Measurements from ENCODE around the gene ATP11B.
"Not testable (repeated sequence)": the region's sequence is repeated elsewhere in the genome, so short reads cannot be mapped to it uniquely, and the experiment has no call there.

Gene ATP11B

DNA sequence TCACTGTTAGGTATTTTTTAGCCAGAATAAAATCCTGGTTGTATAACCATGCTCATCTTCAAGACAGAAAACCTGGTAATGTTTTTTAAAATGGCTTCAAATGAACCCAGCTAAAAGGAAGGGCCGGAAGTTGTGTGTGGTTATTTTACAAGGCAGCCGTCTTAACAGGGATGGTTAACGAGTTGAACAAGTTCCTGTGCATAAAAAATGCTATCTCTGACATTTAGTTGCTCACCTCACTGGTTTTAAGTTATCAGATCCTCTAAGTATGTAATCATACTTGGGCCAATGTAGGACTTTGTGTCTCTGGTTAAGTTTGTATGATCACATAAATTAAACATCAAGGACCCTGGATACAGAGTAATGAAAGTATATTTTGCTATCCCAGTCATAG, 2.1 kb downstream of the ATP11B start:
- no peak for DNase-seq

DNA sequence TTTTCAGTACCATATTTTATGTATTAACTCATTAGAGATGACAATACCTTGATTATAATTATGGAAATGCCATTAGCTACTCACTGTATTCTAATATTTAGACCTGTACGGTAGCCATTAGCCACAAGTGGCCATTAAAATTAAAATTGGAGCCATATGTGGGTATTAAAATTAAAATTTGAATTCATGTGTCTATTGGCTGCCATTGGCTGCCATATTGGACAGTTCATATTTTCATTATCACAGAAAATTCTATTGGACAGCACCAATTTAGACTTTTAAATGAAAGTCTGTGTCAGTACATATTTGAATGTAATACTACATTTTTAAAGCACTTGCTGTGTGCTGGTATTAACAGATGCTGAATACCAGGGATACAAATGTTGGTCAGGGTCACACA, 3.0 kb downstream of the ATP11B start:
- no peak for DNase-seq

DNA sequence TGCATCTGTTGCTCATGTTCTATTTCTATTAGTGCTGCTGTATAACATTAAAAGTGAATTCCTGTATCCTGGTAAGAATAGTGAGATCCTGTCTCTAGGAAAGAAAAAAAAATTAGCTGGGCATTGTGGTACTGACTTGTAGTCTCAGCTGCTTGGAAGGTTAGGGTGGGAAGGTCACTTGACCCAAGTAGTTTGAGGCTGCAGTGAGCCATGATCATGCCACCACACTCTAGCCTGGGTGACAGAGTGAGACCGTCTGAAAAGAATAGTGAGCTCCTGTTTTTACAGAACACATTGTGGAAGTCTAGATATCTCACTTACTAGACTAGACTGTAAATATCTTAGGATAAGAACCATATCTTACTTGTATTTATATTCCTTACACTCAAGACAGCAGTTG, 4.6 kb downstream of the ATP11B start:
- no peak for DNase-seq

DNA sequence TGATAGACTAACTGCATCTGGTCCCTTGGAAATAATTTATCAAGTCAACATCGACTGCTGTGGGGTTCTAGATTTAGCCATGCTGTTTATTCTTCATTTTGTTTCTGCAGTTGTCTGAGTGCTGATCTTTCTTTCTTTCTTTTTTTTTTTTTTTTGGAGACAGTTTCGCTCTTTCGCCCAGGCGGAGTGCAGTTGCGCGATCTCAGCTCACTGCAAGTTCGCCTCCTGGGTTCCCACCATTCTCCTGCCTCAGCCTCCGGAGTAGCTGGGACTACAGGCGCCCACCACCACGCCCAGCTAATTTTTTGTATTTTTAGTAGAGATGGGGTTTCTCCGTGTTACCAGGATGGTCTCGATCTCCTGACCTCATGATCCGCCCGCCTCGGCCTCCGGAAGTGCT, 5.8 kb downstream of the ATP11B start:
- DNase-seq: not testable (repeated sequence)

DNA sequence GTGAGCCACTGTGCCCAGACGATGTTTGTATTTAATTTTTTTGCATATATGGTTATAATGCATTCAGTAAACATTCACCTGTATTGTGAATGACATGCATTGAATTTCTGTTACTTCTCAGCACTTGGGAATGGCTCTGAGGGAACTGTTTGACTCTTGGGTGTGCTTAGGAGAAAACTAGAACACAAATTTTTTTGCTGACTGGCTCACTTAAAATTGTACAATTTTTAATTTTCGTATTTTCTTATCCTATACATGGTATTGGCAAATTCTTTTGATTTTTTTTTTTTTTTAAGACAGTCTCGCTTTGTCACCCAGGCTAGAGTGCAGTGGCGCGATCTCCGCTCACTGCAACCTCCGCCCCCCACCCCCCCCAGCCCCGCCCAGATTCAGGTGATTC, 7.2 kb downstream of the ATP11B start:
- no peak for DNase-seq

DNA sequence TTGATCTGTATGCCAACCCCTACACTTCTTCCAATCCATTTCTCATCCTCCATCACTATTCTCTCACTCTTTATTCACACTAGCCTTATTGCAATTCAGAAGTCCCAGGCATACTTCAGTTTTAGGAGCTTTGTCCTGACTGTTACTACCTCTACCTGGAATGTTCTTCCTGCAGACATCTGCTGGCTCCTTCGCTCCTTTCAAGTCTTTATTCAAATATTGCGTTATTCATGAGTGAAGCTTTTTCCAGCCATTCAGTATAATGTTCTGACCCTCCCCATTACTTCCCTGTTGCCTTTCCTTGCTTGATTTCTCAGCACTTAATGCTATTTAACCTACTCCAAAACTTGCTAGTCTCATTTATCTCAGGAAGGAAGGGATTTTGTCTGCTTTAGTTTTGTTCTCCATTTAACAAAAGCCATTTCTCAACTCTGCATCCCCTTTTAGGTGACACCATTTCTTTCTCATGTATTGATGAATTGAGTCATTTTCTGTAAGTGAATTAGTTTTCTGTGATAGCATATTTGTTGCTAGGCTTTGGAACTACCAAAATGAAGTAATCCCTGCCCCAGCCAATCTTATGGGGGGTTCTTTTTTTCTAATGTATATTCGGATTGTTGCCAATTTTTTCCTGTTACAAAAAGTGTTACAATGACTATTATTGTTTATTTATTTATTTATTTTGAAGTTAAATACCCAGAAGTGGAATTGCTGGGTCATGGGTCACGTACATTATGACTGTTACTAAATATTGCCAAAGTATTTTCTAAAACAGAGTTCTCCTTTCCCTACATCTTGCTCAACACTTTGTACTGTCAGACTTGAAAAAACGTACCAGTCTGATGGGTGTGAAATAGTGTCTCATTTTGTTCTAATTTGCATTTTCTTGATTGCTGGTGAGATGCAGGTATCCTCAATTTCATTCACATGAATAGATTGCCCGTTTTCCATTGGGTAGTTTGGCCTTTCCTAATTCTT, 9.4 kb downstream of the ATP11B start:
- no peak for DNase-seq

DNA sequence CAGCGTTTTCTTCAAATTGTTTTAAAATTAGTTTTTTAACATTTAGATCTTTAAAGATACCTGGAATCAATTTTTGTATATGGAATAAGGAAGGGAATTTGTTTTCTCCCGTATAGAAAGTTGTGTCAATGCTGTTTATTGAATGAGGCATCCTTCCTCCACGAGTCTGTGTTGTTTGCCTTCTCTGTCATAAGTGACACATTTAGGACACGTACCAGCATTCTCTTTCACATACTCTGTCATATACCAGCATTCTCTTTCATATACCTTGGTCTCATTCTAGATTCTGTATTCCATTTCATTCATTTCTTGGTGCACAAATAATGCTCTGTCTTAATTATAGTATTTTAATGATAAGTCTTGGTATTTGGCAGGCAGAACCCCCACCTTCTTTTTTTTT, 10.3 kb downstream of the ATP11B start:
- DNase-seq: no peak

DNA sequence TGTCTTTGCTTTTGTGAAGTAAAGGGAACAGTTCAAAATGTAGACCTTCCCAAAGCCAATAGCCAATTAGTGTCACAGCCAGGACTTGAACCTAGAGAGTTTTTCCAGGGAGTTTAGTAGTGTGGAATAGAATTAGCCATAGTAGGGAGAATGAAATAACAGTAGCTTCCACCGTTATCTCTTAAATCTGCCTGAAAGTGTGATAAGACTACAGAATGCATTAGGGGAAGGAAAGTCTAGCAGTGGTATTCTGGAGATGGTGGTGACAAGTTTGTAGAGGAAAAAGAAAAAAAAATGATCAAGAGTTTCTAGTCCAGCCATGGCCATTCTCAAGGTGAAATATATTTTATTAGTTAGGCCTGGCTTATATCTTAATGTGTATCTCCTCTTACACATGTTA, 13.8 kb downstream of the ATP11B start:
- DNase-seq: no peak

DNA sequence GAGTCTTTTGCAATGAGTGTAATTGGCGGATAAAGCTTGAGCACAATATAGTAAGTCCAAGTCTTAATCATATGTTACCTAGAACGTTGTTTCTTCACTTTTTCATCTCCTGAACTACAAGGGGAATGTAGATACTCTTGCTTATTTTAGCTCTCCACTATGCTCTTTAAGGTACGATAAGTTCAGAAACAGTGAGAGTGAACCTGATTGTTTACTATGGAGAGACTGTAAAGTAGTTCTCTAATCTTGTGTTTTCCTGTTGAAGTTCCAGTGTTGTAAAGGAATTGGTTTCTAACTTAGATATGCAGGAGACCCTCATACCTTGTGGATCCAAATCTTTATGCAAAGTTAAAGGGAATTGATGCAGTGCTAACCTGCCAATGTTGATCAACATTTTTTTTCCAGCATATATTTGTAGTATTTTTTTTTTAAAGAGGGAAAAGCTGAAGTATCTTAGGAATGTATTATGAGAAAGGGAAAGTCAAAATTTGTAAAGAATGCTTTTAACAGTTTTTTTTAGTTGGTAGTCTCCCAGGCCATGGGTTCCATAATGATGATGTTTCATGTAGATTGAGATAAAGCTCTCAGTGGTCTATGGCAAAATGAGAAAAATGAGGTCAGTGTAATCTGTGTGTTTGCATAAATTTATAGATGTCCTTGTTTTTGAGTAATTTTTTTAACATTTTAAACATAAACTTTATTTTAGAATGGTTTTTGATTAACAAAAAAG, 14.9 kb downstream of the ATP11B start:
- DNase-seq: no peak

DNA sequence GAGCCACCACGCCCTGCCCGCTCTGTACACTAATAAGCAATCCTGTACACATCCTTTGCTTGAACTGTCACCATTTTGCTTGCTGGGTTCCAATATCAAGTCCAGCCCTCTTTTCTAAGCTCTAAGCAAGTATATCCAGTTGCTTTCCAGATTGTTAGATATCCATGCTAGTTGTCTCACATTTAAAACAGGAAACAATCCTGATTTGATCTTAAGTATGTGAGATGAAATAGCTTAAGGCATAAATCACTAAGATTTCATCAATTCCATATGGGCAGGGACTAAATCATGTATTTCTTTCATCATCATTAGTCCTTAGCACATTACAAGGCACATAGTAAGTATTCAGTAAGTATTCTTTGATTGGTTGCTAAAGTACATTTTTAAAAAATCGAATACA, 16.2 kb downstream of the ATP11B start:
- no peak for DNase-seq

DNA sequence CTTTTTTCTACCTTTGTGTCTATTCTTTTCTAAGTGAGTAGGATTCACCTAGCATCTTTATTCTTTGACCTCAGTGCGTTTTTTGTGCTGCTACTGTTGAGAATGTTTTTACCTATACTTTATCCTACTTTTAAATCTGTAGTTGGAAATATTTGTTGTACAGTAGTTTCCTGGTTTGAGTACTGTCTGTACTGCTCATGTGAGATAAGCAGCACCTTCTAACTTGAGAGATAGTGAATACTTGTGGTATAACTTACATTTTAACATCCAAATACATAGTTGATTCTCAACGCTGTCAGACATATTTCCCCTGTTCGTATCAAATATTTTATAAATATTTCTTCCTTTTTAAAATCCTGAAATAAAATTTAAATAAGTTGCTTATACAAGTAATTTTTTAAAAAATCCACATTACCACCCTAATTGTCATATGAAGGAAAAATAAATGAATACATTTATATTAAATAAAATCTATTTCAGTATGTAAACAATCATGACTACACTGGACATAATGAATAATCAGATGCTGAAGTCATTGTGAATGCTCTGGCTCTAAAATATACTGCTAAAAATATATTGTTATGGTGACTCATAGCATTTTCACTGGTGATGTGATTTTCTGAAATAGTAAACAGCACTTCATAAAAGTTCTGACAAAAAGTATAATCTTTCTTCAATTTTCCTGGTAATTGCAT, 17.4 kb downstream of the ATP11B start:
- DNase-seq: no peak

DNA sequence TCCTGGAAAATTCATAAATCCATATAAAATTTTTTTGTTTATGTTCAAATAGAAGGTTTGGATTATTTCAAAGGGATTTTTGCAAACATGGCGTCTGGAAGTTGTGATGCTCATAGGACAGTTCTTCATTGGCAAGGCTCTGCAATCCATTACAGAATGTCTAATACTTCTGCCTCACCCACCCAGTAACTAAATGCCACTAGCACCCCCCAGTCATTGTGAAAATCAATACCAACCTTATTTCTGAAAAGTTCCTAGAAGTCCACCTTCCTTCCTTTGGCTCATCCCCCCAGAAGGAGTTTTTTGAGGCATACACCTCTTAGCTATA, 17.9 kb downstream of the ATP11B start:
- DNase-seq: no peak

DNA sequence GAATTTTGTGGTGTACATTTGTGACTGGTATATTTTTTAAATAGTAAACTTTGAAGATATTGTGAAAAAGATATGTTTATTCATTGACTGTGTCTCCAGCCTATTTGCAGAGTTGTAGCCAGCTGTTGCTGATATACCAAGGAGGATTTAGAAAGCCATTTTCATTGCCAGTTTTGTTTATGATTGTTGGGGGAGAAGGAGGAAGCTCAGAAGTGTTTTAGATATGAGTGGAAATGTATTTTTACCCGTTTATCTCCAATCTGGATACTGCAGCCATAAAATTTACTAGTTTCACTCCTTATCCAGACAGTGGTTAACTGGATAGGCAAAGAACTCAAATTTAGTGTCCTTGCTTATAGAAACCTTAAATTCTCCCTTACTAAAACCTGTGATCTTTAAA, 18.8 kb downstream of the ATP11B start:
- no peak for DNase-seq

DNA sequence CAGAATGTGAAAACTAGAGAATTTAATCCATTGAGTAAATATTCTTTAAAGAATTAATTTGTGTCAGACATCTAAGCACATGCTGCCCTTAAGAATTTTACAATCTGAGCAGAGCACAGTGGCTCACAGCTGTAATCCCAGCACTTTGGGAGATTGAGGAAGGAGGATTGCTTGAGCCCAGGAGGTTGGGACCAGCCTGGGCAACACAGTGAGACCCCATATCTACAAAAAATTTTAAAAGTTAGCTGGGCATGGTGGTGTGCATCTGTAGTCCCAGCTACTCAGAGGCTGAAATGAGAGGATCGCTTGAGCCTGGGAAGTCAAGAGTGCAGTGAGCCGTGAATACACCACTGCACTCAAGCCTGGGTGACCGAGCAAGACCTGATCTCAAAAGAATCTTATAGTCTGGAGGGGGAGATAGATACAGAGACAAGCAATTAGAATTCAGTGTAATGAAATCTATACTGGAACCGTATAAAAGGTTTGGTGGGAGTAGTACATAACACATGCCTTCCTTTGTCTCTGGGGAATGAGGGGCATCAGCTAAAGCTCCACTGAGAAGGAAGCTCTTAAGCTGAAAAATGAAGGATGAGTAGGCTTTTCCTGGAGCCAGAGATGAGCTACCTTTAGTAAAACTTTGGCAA, 21.2 kb downstream of the ATP11B start:
- DNase-seq: no peak

DNA sequence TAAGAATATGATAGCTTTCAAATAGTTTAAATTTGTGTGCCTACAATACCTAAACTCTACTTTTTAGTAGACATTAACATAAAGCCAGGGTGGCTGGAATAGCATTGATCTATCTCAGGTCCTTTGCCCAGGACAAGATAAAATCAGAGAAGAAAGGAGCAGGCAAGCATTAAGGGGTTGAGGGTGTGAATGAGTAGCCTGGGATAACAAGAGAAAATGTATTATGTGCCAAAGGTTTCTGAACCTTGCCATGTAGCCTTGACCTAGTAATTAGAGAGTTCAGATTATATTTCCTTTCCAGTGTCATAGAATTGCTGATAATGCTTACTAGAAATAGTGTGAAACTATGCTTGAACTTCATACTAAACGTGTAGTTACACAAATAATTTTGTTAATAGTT, 22.9 kb downstream of the ATP11B start:
- no peak for DNase-seq

DNA sequence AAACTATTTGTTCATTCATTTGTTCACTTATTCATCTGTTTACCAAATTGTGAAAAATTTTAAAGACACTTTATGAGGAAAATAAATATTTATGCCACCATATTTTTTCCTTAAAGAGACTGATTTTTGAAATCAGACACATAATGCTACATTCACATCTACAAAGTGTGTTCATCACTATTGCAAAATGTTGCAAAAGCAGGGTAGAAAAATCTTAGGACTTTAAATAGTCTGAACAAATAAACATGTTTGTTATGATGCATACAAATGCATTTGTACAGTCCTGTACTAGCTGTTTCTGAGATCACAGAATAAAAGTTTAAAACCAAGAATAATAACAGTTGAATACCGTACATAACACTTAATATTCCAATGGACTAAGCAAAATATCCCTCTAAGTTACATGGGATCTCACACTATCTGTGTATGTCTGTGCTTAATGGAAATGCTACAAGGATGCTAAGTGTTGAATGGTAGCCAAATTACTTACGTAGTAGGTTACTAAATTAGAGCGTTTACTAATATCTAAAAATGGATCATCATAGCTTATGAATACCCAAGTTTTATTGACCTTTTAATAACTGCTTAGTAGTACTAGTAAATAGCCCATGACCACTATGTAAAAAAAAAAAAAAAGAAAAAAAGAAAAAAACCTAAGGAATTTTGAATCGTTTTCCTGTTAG, 25.1 kb downstream of the ATP11B start:
- DNase-seq: no peak

DNA sequence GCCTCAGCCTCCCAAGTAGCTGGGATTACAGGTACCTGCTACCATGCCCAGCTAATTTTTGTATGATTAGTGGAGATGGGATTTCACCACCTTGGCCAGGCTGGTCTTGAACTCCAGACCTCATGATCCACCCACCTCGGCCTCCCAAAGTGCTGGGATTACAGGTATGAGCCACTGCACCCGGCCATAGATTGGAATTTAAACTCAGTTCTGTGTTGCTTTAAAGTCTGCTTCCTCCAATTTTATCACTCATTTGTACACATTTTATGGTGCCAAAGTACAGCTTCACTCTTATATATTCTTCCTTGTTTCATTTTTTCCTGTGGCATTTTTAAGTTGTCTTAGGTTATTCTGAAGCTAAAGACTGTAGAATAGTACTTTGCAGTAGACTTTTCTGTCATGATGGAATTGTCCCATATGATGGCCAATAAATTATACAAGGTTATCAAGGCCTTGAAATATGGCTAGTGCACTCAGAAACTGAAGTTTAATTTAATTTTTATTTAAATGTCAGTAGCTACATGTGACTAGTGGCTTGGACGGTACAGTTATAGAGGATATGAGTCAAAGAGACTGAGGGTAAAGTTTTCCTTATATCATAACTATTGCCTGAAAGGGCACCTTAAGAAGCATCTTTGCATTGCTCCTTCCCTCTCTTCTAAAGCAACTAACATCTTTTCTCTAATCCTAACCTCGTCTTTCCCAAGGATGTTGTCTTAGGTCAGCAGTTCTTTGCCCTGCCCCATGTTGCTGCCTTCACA, 28.1 kb downstream of the ATP11B start:
- no peak for DNase-seq

DNA sequence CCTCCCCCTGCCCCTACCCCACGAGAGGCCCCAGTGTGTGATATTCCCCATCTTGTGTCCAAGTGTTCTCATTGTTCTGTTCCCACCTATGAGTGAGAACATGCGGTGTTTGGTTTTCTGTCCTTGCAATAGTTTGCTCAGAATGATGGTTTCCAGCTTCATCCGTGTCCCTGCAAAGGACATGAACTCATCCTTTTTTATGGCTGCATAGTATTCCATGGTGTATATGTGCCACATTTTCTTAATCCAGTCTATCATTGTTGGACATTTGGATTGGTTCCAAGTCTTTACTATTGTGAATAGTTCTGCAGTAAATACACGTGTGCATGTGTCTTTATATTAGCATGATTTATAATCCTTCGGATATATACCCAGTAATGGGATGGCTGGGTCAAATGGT, 29.0 kb downstream of the ATP11B start:
- DNase-seq: not testable (repeated sequence)

DNA sequence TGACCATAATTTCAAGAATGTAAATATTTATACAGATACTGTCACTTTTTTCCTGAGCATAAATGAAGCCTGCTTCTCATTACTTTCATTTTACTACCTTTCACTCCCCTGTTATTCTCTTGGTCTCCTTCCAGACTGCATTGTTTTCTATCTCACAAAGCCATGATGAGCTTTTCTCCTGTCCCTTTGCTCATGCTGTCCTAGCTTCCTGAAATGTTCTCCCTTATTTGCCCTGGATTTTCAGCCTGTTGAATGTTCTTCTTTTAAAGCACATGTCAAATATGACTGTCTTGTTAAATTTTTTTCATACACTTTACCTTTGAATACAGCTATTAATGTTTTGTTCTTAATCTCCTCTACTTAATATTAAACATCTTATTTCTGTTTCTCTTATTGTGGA, 31.7 kb downstream of the ATP11B start:
- no peak for DNase-seq

DNA sequence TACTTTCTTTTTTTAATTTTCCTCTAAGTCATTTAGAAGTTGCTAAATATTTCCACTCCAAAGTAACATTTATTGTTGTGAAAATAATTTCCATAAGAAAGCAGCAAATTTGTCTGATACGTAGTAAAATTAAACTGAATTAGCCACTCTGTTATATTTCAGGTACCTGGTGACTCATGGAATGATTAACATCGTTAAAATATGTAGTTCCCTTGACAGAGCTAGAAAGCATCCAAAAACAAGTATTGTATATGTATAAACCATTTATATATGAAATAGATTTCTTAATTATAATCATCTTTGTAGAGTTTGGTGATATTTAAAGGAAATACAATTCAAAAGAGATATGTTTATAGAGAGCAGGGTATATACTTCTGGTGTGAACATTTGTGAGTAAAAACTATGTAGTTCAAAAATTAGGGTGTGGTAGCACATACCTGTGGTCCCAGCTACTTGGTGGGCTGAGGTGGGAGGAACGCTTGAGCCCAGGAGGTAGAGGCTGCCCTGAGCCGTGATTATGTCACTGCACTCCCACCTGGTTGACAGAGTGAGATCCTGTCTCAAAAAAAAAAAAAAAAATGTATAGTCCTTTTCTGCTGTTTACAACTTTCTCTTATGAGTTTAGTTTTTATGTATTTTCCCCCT, 36.6 kb downstream of the ATP11B start:
- DNase-seq: no peak

DNA sequence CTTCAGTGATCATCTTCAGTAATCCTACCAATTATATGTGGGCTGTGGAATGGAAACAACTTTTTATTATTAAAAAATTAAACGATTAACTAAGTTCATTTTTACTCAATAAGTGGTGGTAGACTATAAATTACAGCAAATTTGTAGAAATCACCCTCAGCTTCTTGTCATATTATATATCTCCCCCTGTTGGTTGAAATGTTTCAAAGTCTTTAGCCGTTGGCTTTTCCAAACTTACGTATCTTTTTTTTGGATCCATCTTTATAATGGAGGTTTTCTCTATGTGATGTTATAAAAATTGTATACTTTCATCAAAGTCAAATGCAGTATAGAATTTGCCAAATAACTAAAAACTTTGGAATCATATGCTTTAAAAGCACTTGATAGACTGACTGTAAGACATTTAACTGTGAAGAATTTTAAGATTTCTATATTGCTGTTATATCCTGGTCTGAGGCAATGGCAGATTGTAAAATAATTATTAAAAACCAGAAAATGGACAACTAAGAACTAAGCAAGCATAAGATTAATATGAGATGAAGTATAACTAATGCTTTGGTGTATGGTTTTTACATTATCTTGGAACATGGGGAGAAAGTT, 44.7 kb downstream of the ATP11B start:
- no peak for DNase-seq

All from GOT3 (cell line).